ENCODE measurements around the gene STPG3. TPM values are rescaled to one million over a fixed set of nuclear protein-coding genes. Genes with fewer than 3 reads are reported as not detected.

The STPG3 gene
- total and polyA plus RNA-seq, 2 experiments from 2014 or later: 0.95 to 3.3 TPM

DNA sequence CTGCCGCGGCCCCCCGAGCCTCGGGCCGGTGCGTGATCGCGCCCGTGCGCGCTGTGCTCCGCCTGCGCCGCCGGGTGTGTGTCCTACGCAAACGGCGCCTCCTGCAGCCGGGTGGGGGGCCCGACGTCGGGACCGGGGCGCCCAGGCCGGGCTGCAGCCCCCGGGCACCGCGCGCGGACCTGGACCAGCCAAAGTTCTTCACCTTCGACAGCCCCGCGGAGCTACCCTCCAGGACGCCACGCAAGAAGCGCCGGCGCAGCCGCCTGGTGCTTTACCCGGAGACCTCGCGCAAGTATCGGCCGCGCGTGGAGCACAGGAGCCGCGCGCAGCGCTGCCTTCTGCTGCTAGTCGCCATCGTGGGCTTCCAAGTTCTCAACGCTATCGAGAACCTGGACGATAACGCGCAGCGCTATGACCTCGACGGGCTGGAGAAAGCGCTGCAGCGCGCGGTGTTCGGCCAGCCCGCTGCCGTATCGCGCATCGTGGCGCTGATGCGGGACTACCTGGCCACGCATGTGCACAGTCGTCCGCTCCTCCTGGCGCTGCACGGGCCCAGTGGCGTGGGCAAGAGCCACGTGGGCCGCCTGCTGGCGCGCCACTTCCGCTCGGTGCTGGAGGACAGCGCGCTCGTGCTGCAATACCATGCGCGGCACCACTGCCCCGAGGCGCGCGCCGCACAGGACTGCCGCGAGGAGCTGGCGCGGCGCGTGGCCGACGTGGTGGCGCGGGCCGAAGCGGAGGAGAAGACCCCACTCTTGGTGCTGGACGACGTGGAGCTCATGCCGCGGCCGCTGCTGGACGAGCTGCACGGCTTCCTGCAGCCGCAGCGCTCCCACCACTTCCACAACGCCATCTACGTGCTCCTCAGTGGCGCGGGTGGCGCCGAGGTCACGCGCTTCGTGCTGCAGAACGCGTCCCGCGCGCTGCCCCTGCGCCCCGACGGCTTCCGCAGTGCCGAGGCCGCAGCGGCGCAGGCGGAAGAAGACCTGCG is 27.9 kb downstream of the STPG3 start:
- H3K9me3 ChIP-seq (ENCODE audit: low read depth): no peaks in the 10 kb centered on the region
- DNase-seq (ENCODE audit: low read depth in 1 of 2, low spot score in 1 of 2): no peak
- peak overlapping the region; percentile 98 for H3K27ac ChIP-seq
- H3K4me1 ChIP-seq (ENCODE audit: low read depth): peaks cover 32% of the 10 kb centered on the region
- peaks cover 6% of the 10 kb centered on the region for H3K36me3 ChIP-seq
- H3K4me3 ChIP-seq: no peak overlapping the region
- peaks cover 6% of the 10 kb centered on the region for H3K27me3 ChIP-seq
- TF ChIP-seq, protein P1, sequence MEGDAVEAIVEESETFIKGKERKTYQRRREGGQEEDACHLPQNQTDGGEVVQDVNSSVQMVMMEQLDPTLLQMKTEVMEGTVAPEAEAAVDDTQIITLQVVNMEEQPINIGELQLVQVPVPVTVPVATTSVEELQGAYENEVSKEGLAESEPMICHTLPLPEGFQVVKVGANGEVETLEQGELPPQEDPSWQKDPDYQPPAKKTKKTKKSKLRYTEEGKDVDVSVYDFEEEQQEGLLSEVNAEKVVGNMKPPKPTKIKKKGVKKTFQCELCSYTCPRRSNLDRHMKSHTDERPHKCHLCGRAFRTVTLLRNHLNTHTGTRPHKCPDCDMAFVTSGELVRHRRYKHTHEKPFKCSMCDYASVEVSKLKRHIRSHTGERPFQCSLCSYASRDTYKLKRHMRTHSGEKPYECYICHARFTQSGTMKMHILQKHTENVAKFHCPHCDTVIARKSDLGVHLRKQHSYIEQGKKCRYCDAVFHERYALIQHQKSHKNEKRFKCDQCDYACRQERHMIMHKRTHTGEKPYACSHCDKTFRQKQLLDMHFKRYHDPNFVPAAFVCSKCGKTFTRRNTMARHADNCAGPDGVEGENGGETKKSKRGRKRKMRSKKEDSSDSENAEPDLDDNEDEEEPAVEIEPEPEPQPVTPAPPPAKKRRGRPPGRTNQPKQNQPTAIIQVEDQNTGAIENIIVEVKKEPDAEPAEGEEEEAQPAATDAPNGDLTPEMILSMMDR (IDR thresholded peaks at IDR 0.05; ENCODE audit: low read depth, low read length): no peak

- peaks cover 6% of the 10 kb centered on the region for H3K27me3 ChIP-seq
- H3K4me3 ChIP-seq: no peak overlapping the region
- H3K9me3 ChIP-seq (ENCODE audit: low read depth): no peaks in the 10 kb centered on the region
- no peak for DNase-seq (ENCODE audit: low read depth in 1 of 2, low spot score in 1 of 2)
- H3K4me1 ChIP-seq (ENCODE audit: low read depth): peaks cover 32% of the 10 kb centered on the region
- TF ChIP-seq, protein P1 (IDR thresholded peaks at IDR 0.05; ENCODE audit: low read depth, low read length): no peak
- H3K36me3 ChIP-seq: peaks cover 6% of the 10 kb centered on the region
- H3K27ac ChIP-seq: no peak overlapping the region
Observed at GRCh38 chr9:137279741-137280473, 28.8 kb downstream of the STPG3 start.

- TF ChIP-seq, protein P1 (IDR thresholded peaks at IDR 0.05; ENCODE audit: low read depth, low read length): peak; percentile 54
- H3K27me3 ChIP-seq: peaks cover 6% of the 10 kb centered on the region
- DNase-seq (ENCODE audit: low read depth in 1 of 2, low spot score in 1 of 2): peak; percentile 52 to 71
- H3K4me1 ChIP-seq (ENCODE audit: low read depth): peaks cover 31% of the 10 kb centered on the region
- peaks cover 6% of the 10 kb centered on the region for H3K36me3 ChIP-seq
- no peaks in the 10 kb centered on the region for H3K9me3 ChIP-seq (ENCODE audit: low read depth)
- no peak overlapping the region for H3K27ac ChIP-seq
- H3K4me3 ChIP-seq: peak overlapping the region; percentile 16
Observed at GRCh38 chr9:137280474-137281344, 29.6 kb downstream of the STPG3 start.

GRCh38 chr9:137281345-137282116 is 30.4 kb downstream of the STPG3 start:
- H3K27me3 ChIP-seq: peaks cover 6% of the 10 kb centered on the region
- TF ChIP-seq, protein P1 (IDR thresholded peaks at IDR 0.05; ENCODE audit: low read depth, low read length): no peak
- H3K9me3 ChIP-seq (ENCODE audit: low read depth): no peaks in the 10 kb centered on the region
- peaks cover 6% of the 10 kb centered on the region for H3K36me3 ChIP-seq
- peak overlapping the region; percentile 16 for H3K4me3 ChIP-seq
- peaks cover 23% of the 10 kb centered on the region for H3K4me1 ChIP-seq (ENCODE audit: low read depth)
- no peak for DNase-seq (ENCODE audit: low read depth in 1 of 2, low spot score in 1 of 2)
- no peak overlapping the region for H3K27ac ChIP-seq
